Suprapubic skin (tissue), 4 donors: ENCODE results near the gene KLHL29. TPM values are rescaled to one million over a fixed set of nuclear protein-coding genes. Genes with fewer than 3 reads are reported as not detected.

Experiments used
- DNase-seq, 2 donors: peaks; one replicate each; pipeline ENCODE4 v3.0.0-alpha.2; 2019; ENCODE audit warnings: low spot score in 2 of 2
- H3K27ac ChIP-seq: fragments of 200-600 bp; sonication (generic); one replicate; pipeline ENCODE4 v1.5.1; 2019
- H3K27me3 ChIP-seq: fragments of 200-600 bp; sonication (generic); one replicate; pipeline ENCODE4 v1.5.1; 2019
- H3K36me3 ChIP-seq: fragments of 200-600 bp; sonication (generic); one replicate; pipeline ENCODE4 v1.5.1; 2019
- H3K4me1 ChIP-seq: fragments of 200-600 bp; sonication (generic); one replicate; pipeline ENCODE4 v1.5.1; 2019
- H3K4me3 ChIP-seq: fragments of 200-600 bp; sonication (generic); one replicate; pipeline ENCODE4 v1.5.1; 2019; ENCODE audit warnings: mild to moderate bottlenecking
- H3K9me3 ChIP-seq: fragments of 200-600 bp; sonication (generic); one replicate; pipeline ENCODE4 v1.5.1; 2019
- CTCF ChIP-seq, 2 donors: fragments of 200-600 bp in 1 of 2; fragments of 450-650 bp in 1 of 2; sonication (generic) in 1 of 2; IDR thresholded peaks; one replicate each; pipeline ENCODE4 v1.5.1; 2016 to 2019; ENCODE audit warnings: antibody characterized with exemption in 2 of 2, mild to moderate bottlenecking in 1 of 2, moderate library complexity in 1 of 2
- EP300 ChIP-seq: sonication (generic); formaldehyde crosslinking; IDR thresholded peaks from one replicate; pipeline ENCODE4 v1.6.1; 2017; ENCODE audit warnings: antibody characterized with exemption
- POLR2A ChIP-seq, 2 donors: fragments of 450-650 bp; IDR thresholded peaks; one replicate each; pipeline ENCODE4 v1.6.1; 2017; ENCODE audit warnings: antibody characterized with exemption in 2 of 2, mild to moderate bottlenecking in 2 of 2, moderate library complexity in 2 of 2
- POLR2AphosphoS5 ChIP-seq, 3 donors: sonication (generic); formaldehyde crosslinking; IDR thresholded peaks; one replicate each; pipeline ENCODE4 v1.6.1; 2017; ENCODE audit warnings: antibody characterized with exemption in 3 of 3
- WGBS: methylation state at CpG from one replicate; pipeline ENCODE4 v1.1.5; 2018; 5-methylcytosine and 5-hydroxymethylcytosine counted together
- total RNA-seq, 4 donors: library from RNA; depleted of rRNA; stranded (reverse); fragments of >200 nt; gene quantifications; one replicate each; pipeline ENCODE4 v1.1.0, GENCODE V29; 2016

KLHL29 gene
- total RNA-seq, 4 donors from 2014 or later: 17.1 to 30.8 (median 20.7) TPM

GRCh38 chr2:23568626-23569190, 183.7 kb downstream of the KLHL29 start:
- Histone ChIP-seq H3K27ac (no peak overlapping the region), H3K27me3 (no peaks in the 10 kb centered on the region), H3K4me3 (no peak overlapping the region), H3K9me3 (no peaks in the 10 kb centered on the region), H3K4me1 (peaks cover 17% of the 10 kb centered on the region), H3K36me3 (no peaks in the 10 kb centered on the region)
- 83% methylated on average over 2 of the region's 3 CpGs for WGBS
- DNase-seq: no peak
- TF ChIP-seq CTCF (IDR thresholded peaks at IDR 0.05) (no peak), POLR2AphosphoS5 (IDR thresholded peaks at IDR 0.05) (no peak)

GRCh38 chr2:23569761-23570365, 184.9 kb downstream of the KLHL29 start:
- no peak for DNase-seq
- WGBS: 86% methylated on average over 12 of the region's 12 CpGs
- Histone ChIP-seq H3K4me3 (no peak overlapping the region), H3K36me3 (no peaks in the 10 kb centered on the region), H3K27me3 (no peaks in the 10 kb centered on the region), H3K27ac (no peak overlapping the region), H3K9me3 (no peaks in the 10 kb centered on the region), H3K4me1 (peaks cover 6% of the 10 kb centered on the region)
- no peak for TF ChIP-seq CTCF (IDR thresholded peaks at IDR 0.05)
- TF ChIP-seq POLR2A (IDR thresholded peaks at IDR 0.05): no peak
- no peak for TF ChIP-seq POLR2AphosphoS5 (IDR thresholded peaks at IDR 0.05)

GRCh38 chr2:23571085-23571484, 186.1 kb downstream of the KLHL29 start:
- Histone ChIP-seq H3K27ac (no peak overlapping the region), H3K27me3 (no peaks in the 10 kb centered on the region), H3K4me3 (no peak overlapping the region), H3K4me1 (no peaks in the 10 kb centered on the region), H3K9me3 (no peaks in the 10 kb centered on the region), H3K36me3 (no peaks in the 10 kb centered on the region)
- no peak for DNase-seq
- WGBS: 87% methylated on average over 5 of the region's 6 CpGs
- TF ChIP-seq CTCF (IDR thresholded peaks at IDR 0.05) (no peak), POLR2AphosphoS5 (IDR thresholded peaks at IDR 0.05) (no peak), POLR2A (IDR thresholded peaks at IDR 0.05) (no peak), EP300 (no peak)

- 79% methylated on average over 12 of the region's 12 CpGs for WGBS
- no peak for DNase-seq
- no peak for TF ChIP-seq POLR2A (IDR thresholded peaks at IDR 0.05)
- TF ChIP-seq POLR2AphosphoS5 (IDR thresholded peaks at IDR 0.05): no peak
- TF ChIP-seq EP300: no peak
- no peak for TF ChIP-seq CTCF (IDR thresholded peaks at IDR 0.05)
- Histone ChIP-seq H3K4me3 (no peak overlapping the region), H3K9me3 (no peaks in the 10 kb centered on the region), H3K27me3 (no peaks in the 10 kb centered on the region), H3K4me1 (no peaks in the 10 kb centered on the region), H3K36me3 (no peaks in the 10 kb centered on the region), H3K27ac (no peak overlapping the region)
Observed at GRCh38 chr2:23571527-23572282, 186.7 kb downstream of the KLHL29 start.

GRCh38 chr2:23574919-23575654, 190.1 kb downstream of the KLHL29 start:
- 89% methylated on average over 10 of the region's 13 CpGs for WGBS
- no peak for TF ChIP-seq CTCF (IDR thresholded peaks at IDR 0.05)
- H3K4me1 ChIP-seq: no peaks in the 10 kb centered on the region

More at GRCh38 chr2:23574919-23575654, 190.1 kb downstream of the KLHL29 start:
- no peak for DNase-seq
- Histone ChIP-seq H3K9me3 (no peaks in the 10 kb centered on the region), H3K27ac (no peak overlapping the region), H3K27me3 (no peaks in the 10 kb centered on the region), H3K4me3 (no peak overlapping the region), H3K36me3 (no peaks in the 10 kb centered on the region)
